ENCODE results near the gene NPC1L1. TPM values are rescaled to one million over a fixed set of nuclear protein-coding genes. Genes with fewer than 3 reads are reported as not detected.
A peak's percentile ranks its signal among the peaks of the same experiment; 100 is the strongest.

NPC1L1 gene
- total RNA-seq, 1 donor from 2014 or later: not detected

DNA sequence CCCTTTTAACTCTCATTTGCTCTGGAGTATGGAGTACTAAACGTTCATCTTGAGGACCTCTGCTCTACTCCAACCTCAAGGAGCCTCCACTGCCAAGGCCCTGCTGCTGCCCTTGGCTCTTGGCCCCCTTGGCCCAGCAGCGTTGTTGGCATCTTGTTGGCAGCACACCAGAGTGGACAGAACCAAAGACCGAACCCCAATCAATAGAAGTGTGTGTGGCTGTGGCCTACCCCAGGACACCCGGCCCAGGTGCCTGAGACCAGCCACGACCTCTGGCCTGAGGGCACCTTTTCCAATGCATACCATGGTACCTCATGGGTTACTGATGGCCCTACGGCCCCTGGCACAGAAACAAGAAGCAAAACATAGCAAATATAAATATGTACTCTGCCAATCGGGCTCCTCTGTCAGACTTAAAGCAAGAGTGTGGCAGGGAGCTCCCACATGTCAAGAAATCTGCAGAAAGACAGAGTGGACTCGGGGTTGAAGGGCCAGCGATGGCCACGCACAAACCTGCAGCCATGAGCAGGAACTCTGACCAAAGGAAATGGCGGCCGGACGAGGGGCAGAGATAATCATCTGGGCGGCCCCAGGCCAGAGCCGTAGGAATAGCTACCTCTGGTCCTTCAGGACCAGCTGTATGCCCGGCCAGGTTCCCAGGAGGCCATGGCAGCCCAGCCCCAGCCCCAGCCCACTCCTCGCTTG lies 2.9 kb downstream of the NPC1L1 start:
- no peak for DNase-seq (ENCODE audit: low read depth in 2 of 2)

DNA sequence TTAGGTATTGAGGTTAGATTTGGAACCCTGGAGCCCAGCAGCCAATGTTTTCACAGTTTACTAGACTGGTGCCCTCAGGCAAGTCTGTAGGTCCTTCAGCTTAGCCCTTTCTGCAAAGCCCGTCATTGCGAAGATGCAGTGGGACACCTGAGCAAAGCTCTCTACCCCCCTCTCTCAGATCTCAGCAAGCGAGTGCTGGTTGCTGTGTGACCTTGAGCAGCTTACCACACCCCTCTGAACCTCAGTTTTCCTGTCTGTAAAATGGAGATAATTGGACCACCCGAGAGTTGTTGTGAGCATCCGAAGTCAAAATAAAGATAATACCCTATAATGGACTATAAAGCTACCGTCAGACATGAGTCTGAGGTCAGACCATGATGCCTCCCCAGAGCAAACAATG lies 3.7 kb downstream of the NPC1L1 start:
- DNase-seq (ENCODE audit: low read depth in 2 of 2): no peak

DNA sequence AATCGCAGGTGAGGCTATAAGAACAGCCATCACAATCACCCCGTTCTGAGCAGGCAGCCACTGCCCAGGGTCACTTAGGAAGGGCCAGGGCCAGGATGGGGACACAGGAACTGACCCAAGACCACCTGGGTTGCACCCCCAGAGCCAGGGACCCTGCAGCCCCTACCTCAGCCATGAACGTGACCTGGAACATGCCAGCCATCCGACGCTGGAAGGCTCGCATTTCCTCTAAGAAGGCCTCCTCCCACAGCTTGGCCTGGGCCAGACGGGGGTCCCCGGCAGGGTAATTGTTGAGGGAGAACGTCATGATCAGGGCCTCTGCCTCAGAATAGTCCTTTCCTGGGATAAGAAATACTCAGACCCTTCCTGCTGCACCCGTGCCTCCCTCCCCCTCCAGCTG lies 5.0 kb downstream of the NPC1L1 start:
- no peak for DNase-seq (ENCODE audit: low read depth in 2 of 2)

DNA sequence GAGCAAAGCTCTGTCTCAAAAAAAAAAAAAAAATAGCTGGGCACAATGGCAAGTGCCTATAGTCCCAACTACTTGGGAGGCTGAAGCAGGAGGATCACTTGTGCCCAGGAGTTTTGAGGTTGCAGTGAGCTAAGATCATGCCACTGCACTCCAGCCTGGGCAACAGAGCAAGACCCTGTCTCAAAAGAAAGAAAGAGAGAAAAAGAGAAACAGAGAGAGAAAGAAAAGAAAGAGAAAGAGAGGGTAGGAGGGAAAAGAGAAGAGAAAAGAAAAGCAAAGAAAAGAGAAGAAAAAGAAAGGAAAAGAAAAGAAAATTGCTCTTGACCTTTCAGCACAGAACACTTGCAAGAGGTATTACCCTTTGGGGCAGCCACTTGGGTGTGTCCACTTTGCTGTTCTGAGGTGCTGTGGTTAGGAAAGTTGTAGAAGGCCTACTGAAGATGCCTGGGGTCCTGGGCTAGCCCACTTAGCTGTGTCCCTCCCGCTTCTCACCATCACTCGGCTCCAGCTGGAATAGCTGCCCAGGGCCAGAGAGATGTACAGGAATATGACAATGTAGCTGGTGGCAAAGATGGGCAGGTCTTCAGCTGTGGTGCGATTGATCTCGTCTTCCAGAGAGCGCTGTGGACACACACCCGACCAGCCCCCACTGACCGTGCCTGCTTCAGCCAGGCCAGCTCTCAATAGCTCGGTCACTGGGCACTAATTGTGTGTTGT lies 5.6 kb downstream of the NPC1L1 start:
- DNase-seq (ENCODE audit: low read depth in 2 of 2): no peak

DNA sequence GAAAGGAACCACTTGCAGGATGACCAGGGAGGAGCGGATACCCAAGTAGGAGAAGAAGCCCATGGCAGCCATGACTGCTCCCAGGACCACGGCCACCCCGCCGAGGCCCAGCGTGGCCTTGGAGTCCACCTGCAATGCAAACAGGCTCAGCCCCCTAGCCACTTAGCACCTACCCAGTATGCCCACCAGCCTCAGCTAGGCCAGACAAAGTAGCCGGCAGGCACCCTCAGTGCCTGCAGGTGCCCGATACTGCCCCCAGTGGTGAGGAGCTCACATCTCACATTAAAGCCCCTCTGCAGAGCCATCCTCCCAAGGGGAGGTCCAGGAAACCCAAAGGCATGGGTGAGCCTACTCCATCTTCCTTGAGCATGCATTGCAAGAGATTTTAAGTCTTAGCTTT lies 6.6 kb downstream of the NPC1L1 start:
- DNase-seq (ENCODE audit: low read depth in 2 of 2): peak in 1 of 2 donors; percentile 33

DNA sequence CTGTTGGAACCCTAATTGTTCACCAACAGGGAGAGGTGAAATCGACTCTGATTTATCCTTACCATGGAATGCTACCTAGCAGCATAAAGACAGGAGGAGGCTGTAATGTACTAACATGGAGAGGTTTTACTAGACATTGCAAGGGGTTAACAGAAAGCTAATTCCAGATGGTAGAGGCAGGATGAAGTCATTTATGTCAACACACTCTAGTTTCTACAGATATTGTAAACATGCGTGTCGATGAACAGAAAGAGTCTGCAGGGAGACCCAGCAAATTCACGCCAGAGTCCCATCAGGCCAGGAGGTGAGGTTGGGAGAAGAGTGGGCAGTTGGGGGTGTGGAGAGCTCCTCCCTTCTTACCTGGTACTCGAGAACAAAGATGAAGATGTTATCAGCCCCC lies 7.0 kb downstream of the NPC1L1 start:
- DNase-seq (ENCODE audit: low read depth in 2 of 2): no peak

DNA sequence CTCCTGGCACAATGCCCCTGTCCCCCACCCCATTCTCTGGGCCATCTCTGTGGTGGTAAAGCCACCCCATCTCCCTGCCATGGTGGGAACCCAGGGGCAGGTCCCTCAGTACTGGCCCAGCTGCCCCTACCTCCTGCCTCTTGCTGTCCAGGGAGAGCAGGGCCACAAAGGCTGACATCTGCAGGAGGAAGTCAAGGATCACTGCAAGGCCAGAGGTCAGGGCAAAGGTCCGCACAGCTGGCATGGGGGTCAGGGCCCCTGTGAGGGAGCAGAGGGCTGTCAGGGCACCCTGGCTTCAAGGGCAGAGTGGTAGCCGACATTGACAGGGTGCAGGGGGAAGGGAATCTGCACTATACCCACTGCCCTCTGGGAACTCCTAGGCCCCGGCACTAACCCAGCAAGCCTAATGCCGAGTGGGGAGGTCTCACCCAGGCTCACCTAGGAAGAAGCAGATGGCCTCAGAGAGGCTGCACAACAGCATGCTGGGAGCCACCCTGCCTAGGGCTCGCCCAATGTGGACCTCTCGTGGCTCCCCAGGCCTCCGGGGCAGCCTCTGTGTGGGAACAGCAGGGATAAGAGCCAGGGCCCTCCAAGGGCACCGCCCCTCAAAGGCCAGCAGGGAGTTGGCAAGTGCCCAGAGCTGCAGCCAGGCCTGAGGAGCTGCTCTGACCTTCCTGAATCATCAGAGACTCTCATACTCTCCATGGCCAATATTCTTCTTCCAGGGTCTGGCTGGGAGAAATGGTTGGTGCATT lies 7.7 kb downstream of the NPC1L1 start:
- DNase-seq (ENCODE audit: low read depth in 2 of 2): no peak

DNA sequence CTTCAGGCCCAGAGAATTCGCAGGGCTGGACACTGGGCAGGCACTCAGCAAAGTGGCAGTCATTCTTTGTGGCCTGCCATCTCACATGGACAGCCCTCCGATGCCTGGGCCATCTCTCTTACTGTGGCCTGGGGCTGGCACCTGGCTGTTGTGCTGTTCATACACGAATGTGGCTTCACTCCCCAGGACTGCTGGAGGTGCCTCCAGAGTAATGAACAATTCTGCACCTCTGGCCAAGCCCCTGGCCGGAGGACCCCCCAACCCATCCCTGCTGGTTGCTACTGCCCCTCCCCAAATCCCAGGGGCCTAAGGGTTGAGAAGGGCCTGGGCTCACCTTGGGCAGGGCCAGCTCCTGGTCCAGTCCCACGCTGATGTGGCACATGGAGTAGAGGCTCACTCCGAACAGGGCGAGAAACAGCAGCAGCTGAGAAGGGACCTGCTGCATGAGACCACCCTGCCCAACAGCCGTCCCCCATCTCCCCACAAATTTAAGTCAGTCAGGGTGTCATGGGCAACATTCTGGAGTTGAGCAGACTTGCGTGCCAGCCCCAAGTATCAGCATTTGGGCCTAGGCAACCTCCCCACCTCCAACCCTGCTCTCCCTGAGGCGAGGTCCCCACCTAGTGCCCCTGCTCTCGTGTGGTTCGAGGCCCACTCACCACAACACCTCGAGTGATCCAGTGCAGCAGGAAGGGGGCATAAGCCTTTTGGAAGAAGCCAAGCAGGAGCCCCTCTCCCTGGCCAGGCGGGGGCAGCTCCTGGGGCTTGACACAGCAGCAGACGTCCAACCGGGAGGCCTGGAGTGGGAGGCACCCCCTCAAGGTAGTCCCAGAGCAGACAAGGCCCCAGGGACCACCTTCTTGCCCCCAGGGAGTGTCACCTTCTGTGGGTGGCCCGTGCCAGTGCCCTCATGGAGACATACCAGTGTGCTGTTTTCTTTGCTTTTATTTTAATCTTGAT lies 9.4 kb downstream of the NPC1L1 start:
- no peak for DNase-seq (ENCODE audit: low read depth in 2 of 2)

DNA sequence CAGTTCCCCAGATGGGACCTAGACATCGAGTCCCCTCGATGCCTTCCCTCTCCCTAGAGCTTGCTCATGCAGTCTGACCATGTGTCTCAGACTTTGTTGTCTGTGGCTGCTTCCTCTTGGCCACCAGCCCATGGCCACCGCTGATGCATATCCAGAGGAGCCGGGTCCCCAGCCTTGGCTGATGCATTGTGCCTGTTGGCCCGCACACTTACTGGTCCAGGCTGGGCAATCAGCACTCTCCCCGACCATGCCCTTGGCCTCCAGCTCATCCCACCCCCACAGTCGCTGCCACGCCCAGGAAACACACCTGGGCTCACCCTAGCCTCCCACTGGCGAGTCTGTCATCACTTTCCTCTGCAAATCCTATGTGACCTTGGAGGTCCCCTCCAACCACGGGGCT lies 10.1 kb downstream of the NPC1L1 start:
- no peak for DNase-seq (ENCODE audit: low read depth in 2 of 2)

DNA sequence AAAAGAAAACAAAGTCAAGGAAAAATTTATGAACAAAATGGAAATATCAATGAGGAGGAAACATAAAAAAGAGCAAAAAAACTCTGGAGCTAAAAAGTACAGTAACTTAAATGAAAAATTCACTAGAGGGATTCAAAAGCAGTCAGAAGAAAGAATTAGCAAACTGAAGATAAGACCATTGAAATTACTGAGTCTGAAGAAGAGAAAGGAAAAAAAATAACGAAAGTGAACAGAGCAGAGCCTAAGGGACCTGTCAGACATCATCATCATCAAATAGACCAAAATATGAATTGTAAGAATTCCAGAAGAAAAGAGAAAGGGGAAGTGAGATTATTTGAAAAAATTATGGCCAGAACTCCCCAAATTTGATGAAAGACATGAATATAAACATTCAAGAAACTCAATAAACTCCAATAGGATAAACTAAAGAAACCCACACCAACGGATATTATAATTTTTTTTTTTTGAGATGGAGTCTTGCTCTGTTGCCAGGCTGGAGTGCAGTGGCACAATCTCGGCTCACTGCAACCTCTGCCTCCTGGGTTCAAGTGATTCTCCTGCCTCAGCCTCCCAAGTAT lies 16.2 kb downstream of the NPC1L1 start:
- DNase-seq (ENCODE audit: low read depth in 2 of 2): no peak

DNA sequence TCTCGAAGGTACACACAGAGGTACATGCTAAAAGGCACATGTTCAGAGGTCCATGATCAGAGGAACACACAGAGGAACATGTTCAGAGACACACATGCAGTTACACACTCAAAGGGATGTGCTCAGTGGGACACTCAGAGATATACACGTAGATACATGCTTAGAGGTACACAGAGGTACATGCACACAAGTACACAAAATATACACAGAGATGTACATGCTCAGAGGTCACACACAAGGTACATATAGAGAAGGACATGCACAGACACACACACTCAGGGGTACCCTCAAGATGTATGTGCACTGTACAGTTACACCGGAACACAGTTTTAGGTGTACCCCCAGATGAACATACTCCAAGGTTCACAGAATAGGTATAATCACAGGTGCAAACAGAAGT lies 18.8 kb downstream of the NPC1L1 start:
- no peak for DNase-seq (ENCODE audit: low read depth in 2 of 2)

DNA sequence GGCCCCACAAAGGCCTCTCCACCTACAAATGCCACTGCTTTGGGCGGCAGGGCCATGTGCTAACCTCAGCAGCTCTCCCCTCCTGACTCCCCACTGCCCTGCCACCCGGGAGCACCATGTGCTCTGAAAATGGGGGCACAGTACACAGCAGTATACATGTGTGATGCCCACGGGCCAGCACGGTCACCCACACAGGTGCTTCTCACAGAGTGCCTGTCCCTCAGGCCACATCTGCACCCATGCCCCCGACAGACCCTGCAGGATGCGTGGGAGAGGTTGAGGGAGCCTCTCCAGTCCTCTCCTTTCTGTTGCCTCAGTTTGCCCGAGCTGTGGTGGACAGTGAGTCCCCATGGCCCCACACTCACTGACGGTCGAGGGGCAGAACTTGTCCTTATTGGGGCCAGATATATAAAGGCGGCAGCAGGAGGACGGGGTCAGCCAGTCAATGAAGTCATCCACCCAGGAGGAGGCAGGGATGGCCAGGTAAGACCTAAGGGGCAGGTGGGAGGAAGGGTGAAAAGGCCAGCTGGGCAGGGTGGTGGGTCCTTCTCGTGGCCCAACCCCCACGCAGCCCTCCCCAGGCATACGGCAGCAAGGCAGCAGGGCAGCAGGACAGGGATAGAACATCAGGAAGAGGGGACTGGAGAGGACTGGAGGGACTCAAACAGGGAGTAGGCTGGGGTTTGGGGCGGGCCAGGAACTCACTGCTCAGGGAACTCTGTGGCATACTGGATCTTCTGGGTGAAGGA lies 19.6 kb downstream of the NPC1L1 start:
- DNase-seq (ENCODE audit: low read depth in 2 of 2): no peak

DNA sequence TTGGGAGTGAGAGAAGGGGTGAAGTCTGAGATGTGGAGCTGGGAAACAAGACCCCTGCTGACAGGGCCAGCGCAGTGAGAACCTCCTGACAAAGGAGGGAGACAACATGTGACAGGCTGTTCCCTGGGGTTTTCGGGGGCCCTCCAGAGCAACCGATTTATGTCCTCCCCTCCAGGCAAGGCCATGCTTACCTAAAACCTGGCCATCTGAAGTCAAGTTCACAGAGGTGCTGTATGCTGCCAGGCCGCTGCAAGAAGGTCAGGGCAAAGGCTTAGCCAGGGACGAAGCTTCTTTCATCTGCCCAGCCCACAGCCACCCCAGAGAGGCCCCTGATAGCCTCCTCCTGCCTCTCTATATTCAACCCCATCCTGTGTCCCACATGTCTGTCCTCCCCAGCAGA lies 20.6 kb downstream of the NPC1L1 start:
- DNase-seq (ENCODE audit: low read depth in 2 of 2): no peak

DNA sequence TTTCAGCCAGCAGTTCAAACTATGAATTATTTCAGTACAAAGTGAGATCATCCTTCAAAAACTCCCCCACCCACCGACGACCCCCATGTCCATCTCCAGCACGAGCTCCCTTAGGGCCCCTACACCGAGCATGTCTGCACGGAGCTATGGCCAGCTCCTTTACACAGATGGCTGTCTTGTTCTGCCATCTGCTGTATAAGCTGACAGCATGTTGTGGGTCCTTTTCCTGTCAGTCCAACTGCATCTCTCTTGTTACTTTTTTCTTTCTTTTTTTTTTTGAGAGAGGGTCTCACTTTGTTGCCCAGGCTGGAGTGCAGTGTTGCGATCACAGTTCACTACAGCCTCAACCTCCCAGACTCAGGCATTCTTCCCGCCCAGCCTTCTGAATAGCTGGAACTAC lies 21.6 kb downstream of the NPC1L1 start:
- DNase-seq (ENCODE audit: low read depth in 2 of 2): no peak

DNA sequence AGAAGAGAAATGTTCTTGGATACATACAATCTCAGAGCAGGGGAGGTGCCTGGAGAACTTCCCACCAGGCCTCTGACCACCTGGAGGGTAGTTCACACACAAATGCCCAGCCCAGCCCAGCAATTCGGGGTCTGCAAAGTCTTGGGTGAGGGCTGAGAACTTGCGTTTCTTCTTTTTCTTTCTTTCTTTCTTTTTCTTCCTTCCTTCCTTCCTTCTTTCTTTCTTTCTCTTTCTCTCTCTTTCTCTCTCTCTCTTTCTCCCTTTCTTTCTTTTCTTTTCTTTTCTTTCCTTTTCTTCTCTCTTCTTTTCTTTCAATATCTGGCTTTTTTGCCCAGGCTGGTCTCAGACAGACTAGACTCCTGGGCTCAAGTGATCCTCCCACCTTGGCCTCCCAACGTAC lies 22.4 kb downstream of the NPC1L1 start:
- no peak for DNase-seq (ENCODE audit: low read depth in 2 of 2)

DNA sequence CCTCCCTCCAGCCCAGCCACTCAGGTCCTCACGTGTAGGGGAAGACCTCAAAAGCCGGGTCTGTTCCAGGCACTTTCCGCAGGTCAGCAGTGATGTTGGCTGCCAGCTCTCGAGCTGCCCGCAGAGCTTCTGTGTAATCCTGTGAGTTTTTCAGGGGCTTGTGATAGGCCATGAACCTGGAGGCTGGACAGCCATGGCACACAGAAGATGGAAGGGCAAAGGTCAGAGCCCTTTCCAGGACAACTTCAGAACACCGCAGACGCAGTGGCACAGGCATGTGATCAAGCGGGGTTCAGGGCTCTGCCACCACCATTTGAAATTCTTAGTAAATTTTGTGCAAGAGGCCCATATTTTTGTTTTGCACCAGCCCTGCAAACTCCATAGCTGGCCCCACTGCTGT lies 24.0 kb downstream of the NPC1L1 start:
- DNase-seq (ENCODE audit: low read depth in 2 of 2): no peak

DNA sequence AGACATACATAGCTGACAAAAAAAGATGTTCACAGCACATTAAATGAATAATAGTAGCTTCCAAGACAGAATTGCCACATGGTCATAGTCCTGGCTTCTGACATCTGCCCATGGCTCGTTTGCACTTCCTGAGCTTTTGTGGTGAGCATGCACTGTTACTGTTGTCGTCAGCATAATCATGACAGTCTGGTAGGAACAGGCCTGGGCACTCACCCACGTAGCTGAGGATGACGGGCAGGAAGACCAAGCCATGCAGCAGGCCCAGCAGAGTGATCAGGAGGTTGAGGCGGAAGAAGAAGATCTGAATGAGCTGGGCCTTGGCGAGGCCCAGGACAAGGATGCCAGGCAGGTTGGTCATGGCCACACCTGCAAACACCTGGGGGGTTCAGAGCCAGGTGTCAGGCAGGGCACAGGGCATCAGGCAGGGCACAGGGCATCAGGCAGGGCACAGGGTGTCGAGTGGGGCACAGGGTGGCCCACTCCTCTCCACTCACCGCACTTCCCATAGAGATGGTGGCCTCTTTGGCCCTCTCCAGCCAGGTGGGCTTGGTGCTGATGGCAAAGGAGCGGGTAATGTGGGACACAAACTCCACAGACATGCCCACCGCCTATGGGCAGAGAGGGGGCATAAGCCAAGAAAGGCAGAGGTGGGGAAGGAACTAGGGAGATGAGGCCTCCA lies 25.4 kb downstream of the NPC1L1 start:
- DNase-seq (ENCODE audit: low read depth in 2 of 2): no peak

DNA sequence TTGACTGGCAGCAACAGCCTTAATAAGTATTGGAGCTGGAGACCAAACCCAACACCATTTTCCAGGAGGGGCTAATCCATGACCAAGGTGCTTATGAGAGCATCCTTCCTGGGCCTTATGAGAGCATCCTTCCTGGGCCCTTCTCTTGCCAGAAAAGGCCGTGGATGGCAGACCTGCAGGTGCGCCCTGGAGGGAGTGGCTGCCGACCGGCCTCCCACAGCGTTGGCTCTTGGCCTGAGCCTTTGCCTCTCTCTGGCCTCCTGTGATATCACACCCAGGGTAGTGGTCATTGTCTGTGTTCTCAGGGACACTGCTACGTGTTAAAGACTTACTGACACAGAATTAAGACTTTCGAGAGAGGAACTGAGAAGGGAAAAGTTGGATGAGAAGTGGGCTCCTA lies 28.4 kb downstream of the NPC1L1 start:
- no peak for DNase-seq (ENCODE audit: low read depth in 2 of 2)

DNA sequence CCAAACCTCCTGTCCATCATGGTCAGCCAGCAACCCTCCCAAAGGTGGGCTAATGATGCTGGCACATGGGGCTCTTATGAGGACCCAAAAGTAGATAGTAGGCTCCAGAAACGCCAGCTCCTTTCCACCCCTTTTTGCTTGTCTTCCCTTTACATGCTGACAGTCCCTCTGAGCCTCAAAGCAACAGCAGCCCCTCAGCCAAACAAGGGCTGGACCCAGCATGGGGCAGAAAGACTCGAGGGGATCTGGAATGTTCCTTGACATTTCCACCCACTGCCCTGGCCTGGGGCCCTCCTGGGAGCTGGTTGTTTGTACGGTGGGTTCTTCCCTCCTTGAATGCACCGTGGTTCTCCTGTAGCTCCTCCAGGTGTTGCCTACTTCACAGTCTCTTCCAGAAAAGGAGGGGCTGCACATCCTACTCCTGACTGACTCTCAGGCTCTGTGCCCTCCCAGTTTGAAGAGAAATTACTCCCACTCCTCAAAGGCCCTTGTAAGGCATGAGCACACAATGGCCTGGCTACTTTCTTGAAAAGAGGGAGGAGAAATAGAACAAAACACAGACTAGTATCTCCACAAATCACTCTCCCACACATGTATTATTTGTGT lies 29.2 kb downstream of the NPC1L1 start:
- no peak for DNase-seq (ENCODE audit: low read depth in 2 of 2)

Measured in dermis microvascular lymphatic vessel endothelial cell (primary cell).